HCT116 (cell line): Measurements from ENCODE around the gene TMEM40. TPM values are rescaled to one million over a fixed set of nuclear protein-coding genes. Genes with fewer than 3 reads are reported as not detected.
"Not testable (repeated sequence)": the region's sequence is repeated elsewhere in the genome, so short reads cannot be mapped to it uniquely, and the experiment has no call there.

Experiments used
- ATAC-seq: fragments of 200-7000 bp; cut with Tn5 transposase; 2 replicates; pipeline ENCODE4 v1.9.1; 2020; ENCODE audit warnings: mild to moderate bottlenecking, moderate library complexity
- BruUV-seq: library from RNA; stranded (reverse); fragments of 400-500 nt; replicated peaks from 2 replicates; lab custom pipeline; 2021; lab: Mats Ljungman, UMichigan
- CTCF ChIA-PET: fragments of 300-600 bp; sonication (Branson Sonifier 250); formaldehyde crosslinking; loops from one replicate; lab custom pipeline; 2021; ENCODE audit warnings: antibody characterized with exemption; lab: Charles Lee
- POLR2A ChIA-PET: fragments of 300-600, 350-600 bp; sonication (Branson Sonifier 250); formaldehyde crosslinking; loops from one replicate; lab custom pipeline; 2021; ENCODE audit warnings: antibody characterized with exemption; lab: Charles Lee
- RAD21 ChIA-PET, 2 experiments: fragments of 300-600 bp; sonication (Branson Sonifier 250); formaldehyde crosslinking; loops; one replicate each; lab custom pipeline; 2023; ENCODE audit warnings: low total read pairs in 2 of 2; ENCODE audit not compliant: uncharacterized antibody in 2 of 2, unreplicated experiment in 2 of 2, low non-redundant PET in 1 of 2; lab: Charles Lee
- DNase-seq: peaks from one replicate; pipeline ENCODE4 v3.0.0-alpha.2; 2010; ENCODE audit warnings: low read depth, low spot score
- H2AFZ ChIP-seq: fragments of 200-600 bp; shearing (Covaris generic), sonication (generic); 2 replicates; pipeline ENCODE4 v1.6.1; 2017; ENCODE audit warnings: low read depth, mixed run types, mixed read lengths, antibody characterized with exemption, low read length; ENCODE audit not compliant: poor library complexity, severe bottlenecking
- H3K27ac ChIP-seq: 2 replicates; pipeline ENCODE4 v1.5.1; 2012; ENCODE audit warnings: low read depth, low read length
- H3K27me3 ChIP-seq: fragments of 200-600 bp; sonication (generic); 2 replicates; pipeline ENCODE4 v1.6.1; 2016; ENCODE audit warnings: mixed run types, low read length, mixed read lengths; ENCODE audit not compliant: insufficient read depth
- H3K36me3 ChIP-seq, 2 experiments: fragments of 200-500 bp in 1 of 2; fragments of 200-600 bp in 1 of 2; sonication (Bioruptor generic) in 1 of 2; sonication (generic) in 1 of 2; 2 replicates each; pipeline versions ENCODE4 v1.5.1 to v1.6.1; 2014 to 2016; ENCODE audit warnings: low read length in 2 of 2, inconsistent platforms in 1 of 2, mixed read lengths in 1 of 2, mixed run types in 1 of 2; ENCODE audit not compliant: insufficient read depth in 2 of 2, control insufficient read depth in 1 of 2
- H3K4me1 ChIP-seq, 2 experiments: fragments of 200-600 bp in 1 of 2; sonication (generic) in 1 of 2; 2 replicates each; pipeline versions ENCODE4 v1.5.1 to v1.6.1; 2012 to 2017; ENCODE audit warnings: low read length in 2 of 2, inconsistent platforms in 1 of 2, mild to moderate bottlenecking in 1 of 2, mixed read lengths in 1 of 2, mixed run types in 1 of 2, moderate library complexity in 1 of 2; ENCODE audit not compliant: insufficient read depth in 2 of 2, control insufficient read depth in 1 of 2
- H3K4me2 ChIP-seq: fragments of 200-600 bp; sonication (generic); 2 replicates; pipeline ENCODE4 v1.6.1; 2017; ENCODE audit warnings: mixed run types, low read length, mixed read lengths
- H3K4me3 ChIP-seq, 2 experiments: fragments of 200-600 bp in 1 of 2; sonication (generic) in 1 of 2; replicated peaks in 1 of 2; 2 replicates each; pipeline ENCODE4 v1.5.1; 2011 to 2016; ENCODE audit warnings: low read length in 2 of 2, control low read depth in 1 of 2, low read depth in 1 of 2, mild to moderate bottlenecking in 1 of 2, mixed read lengths in 1 of 2, mixed run types in 1 of 2
- H3K79me2 ChIP-seq: fragments of 200-600 bp; sonication (generic); 2 replicates; pipeline ENCODE4 v1.6.1; 2017; ENCODE audit warnings: mild to moderate bottlenecking, mixed run types, low read length, moderate library complexity, mixed read lengths; ENCODE audit not compliant: insufficient read depth
- H3K9ac ChIP-seq: fragments of 200-600 bp; sonication (generic); 2 replicates; pipeline ENCODE4 v1.6.1; 2016; ENCODE audit warnings: low read length, mixed read lengths
- H3K9me2 ChIP-seq: fragments of 200-600 bp; sonication (generic), shearing (Covaris generic); 2 replicates; pipeline ENCODE4 v1.6.1; 2017; ENCODE audit warnings: mixed run types, mild to moderate bottlenecking, moderate library complexity; ENCODE audit not compliant: insufficient read depth
- H3K9me3 ChIP-seq, 2 experiments: fragments of 200-500 bp in 1 of 2; fragments of 200-600 bp in 1 of 2; sonication (Bioruptor generic) in 1 of 2; sonication (generic) in 1 of 2; 2 replicates each; pipeline ENCODE4 v1.6.1; 2014 to 2017; ENCODE audit warnings: low read length in 2 of 2, mixed read lengths in 2 of 2, inconsistent platforms in 1 of 2, low read depth in 1 of 2, mild to moderate bottlenecking in 1 of 2, mixed run types in 1 of 2, moderate library complexity in 1 of 2; ENCODE audit not compliant: control insufficient read depth in 1 of 2, insufficient read depth in 1 of 2
- H4K20me1 ChIP-seq: fragments of 200-600 bp; sonication (generic), shearing (Covaris generic); 2 replicates; pipeline ENCODE4 v1.6.1; 2017; ENCODE audit warnings: mixed run types, mild to moderate bottlenecking, moderate library complexity; ENCODE audit not compliant: insufficient read depth
- CEBPB ChIP-seq: IDR thresholded peaks from 2 replicates; pipeline ENCODE4 v1.6.1; 2012; ENCODE audit warnings: low read depth
- EGR1 ChIP-seq: IDR thresholded peaks from 2 replicates; pipeline ENCODE4 v1.6.1; 2012; ENCODE audit warnings: low read depth
- ELF1 ChIP-seq: IDR thresholded peaks from 2 replicates; pipeline ENCODE4 v1.6.1; 2012; ENCODE audit warnings: low read depth, borderline replicate concordance
- FOSL1 ChIP-seq: IDR thresholded peaks from 2 replicates; pipeline ENCODE4 v1.6.1; 2012; ENCODE audit warnings: low read depth
- SIN3A ChIP-seq: IDR thresholded peaks from 2 replicates; pipeline ENCODE4 v1.6.1; 2012; ENCODE audit warnings: low read depth
- ZFX ChIP-seq: fragments of 450-650 bp; IDR thresholded peaks from 2 replicates; pipeline ENCODE4 v1.6.1; 2017
- intact Hi-C: fragments of 100-400 bp; cut with micrococcal nuclease; formaldehyde crosslinking; loops from 2 replicates; pipeline ENCODE4 v1.10.0; 2022
- total RNA-seq: library from RNA; stranded (reverse); gene quantifications from one replicate; pipeline ENCODE4 v1.2.1, GENCODE V29; 2021; ENCODE audit not compliant: unreplicated experiment
- TF ChIP-seq, protein P1 (sequence below): IDR thresholded peaks from 2 replicates; pipeline ENCODE4 v1.6.1; 2012; ENCODE audit warnings: low read depth

TMEM40 gene
- total RNA-seq, 1 experiment from 2014 or later, result 12.3 TPM

DNA sequence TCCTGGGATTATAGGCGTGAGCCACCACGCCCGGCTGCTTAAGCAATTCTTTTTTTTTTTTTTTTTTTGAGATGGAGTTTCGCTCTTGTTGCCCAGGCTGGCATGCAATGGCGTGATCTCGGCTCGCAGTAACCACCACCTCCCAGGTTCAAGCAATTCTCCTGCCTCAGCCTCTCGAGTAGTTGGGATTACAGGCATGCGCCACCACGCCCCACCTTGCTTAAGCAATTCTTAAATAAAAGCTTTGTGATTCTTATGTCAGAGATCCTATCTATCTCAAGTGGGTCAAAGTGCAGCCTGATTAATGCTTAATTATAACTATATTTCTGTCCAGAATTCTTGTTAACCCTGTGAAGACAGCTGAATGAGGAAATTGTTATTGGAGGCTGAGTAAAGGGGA, 57.5 kb downstream of the TMEM40 start:
- H3K9me2 ChIP-seq, H3K9me3 ChIP-seq, H3K27me3 ChIP-seq, RAD21 ChIA-PET, H2AFZ ChIP-seq, H3K27ac ChIP-seq, H3K36me3 ChIP-seq, ATAC-seq, BruUV-seq, H3K4me2 ChIP-seq, CTCF ChIA-PET, POLR2A ChIA-PET, H3K4me3 ChIP-seq, intact Hi-C loops, H3K79me2 ChIP-seq, H3K9ac ChIP-seq, DNase-seq, H4K20me1 ChIP-seq: not testable (repeated sequence)
- peaks cover 0 to 10% of the 10 kb centered on the region in 2 experiments; a peak in 2 of 4 replicates for H3K4me1 ChIP-seq

DNA sequence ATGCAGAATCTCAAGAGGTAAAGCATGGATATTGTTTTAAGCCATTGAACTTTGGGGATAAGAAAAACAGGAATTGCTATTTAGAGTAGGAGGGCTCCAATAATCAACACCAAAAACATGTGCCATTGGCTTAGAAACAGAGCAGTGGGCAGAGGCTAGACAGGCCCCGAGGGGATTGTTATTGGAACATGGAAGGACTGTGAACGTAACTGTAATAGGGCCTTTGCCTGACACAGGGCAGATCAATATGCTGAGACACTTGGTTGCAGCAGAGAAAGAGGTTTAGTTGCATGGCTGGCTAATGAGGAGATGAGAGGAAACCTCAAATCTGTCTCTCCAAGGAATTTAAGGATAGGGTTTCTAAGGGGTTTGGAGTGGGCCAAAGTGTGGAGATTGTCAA, 58.3 kb downstream of the TMEM40 start:
- ChIA-PET CTCF (no interaction called here), POLR2A (interaction anchor here (0.6 kb wide), 1 partner anchor 16 kb away, joined by 4 read pairs; no protein-coding TSS in a partner anchor)
- H3K79me2 ChIP-seq, result no peaks in the 10 kb centered on the region
- H3K9me2 ChIP-seq, result no peaks in the 10 kb centered on the region
- H3K36me3 ChIP-seq, result no peaks in the 10 kb centered on the region
- no peak for TF ChIP-seq ELF1
- TF ChIP-seq ZFX, result no peak
- no peak for TF ChIP-seq SIN3A
- TF ChIP-seq FOSL1, result no peak
- TF ChIP-seq CEBPB, result no peak
- TF ChIP-seq, protein P1, sequence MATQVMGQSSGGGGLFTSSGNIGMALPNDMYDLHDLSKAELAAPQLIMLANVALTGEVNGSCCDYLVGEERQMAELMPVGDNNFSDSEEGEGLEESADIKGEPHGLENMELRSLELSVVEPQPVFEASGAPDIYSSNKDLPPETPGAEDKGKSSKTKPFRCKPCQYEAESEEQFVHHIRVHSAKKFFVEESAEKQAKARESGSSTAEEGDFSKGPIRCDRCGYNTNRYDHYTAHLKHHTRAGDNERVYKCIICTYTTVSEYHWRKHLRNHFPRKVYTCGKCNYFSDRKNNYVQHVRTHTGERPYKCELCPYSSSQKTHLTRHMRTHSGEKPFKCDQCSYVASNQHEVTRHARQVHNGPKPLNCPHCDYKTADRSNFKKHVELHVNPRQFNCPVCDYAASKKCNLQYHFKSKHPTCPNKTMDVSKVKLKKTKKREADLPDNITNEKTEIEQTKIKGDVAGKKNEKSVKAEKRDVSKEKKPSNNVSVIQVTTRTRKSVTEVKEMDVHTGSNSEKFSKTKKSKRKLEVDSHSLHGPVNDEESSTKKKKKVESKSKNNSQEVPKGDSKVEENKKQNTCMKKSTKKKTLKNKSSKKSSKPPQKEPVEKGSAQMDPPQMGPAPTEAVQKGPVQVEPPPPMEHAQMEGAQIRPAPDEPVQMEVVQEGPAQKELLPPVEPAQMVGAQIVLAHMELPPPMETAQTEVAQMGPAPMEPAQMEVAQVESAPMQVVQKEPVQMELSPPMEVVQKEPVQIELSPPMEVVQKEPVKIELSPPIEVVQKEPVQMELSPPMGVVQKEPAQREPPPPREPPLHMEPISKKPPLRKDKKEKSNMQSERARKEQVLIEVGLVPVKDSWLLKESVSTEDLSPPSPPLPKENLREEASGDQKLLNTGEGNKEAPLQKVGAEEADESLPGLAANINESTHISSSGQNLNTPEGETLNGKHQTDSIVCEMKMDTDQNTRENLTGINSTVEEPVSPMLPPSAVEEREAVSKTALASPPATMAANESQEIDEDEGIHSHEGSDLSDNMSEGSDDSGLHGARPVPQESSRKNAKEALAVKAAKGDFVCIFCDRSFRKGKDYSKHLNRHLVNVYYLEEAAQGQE, result no peak
- TF ChIP-seq EGR1, result no peak
- TF ChIP-seq, all 23 proteins: peak for 0
- H3K9ac ChIP-seq, result no peak overlapping the region
- intact Hi-C loops, result no loop called here
- H3K27me3 ChIP-seq, result no peaks in the 10 kb centered on the region
- no peak overlapping the region for H3K4me3 ChIP-seq
- no peak overlapping the region for H2AFZ ChIP-seq
- BruUV-seq, result no TSS peak
- no peak for ATAC-seq
- no peak for DNase-seq
- no peaks in the 10 kb centered on the region for H4K20me1 ChIP-seq
- H3K9me3 ChIP-seq, result no peaks in the 10 kb centered on the region
- RAD21 ChIA-PET, result no interaction called here
- no peak overlapping the region for H3K4me2 ChIP-seq
- peaks cover 0 to 10% of the 10 kb centered on the region in 2 experiments; a peak in 2 of 4 replicates for H3K4me1 ChIP-seq
- H3K27ac ChIP-seq, result no peak overlapping the region
